ENCODE results near the gene SLC30A9. TPM values are rescaled to one million over a fixed set of nuclear protein-coding genes. Genes with fewer than 3 reads are reported as not detected.

SLC30A9 gene
- total and polyA plus RNA-seq, 5 donors, result 17.8 to 72.1 (median 67.9) TPM

GRCh38 chr4:41976775-41977516 lies 13.4 kb upstream of the SLC30A9 start:
- intact Hi-C loops (cut with DNase I), result no loop called here
- H3K9me3 ChIP-seq (ENCODE audit: control insufficient read depth, low read length), result no peaks in the 10 kb centered on the region
- no peaks in the 10 kb centered on the region for H3K27me3 ChIP-seq (ENCODE audit: control insufficient read depth, insufficient read depth)
- no peak overlapping the region for H3K4me3 ChIP-seq (ENCODE audit: low read length)
- no peak for DNase-seq
- H3K27ac ChIP-seq (ENCODE audit: low read length), result no peak overlapping the region
- no peaks in the 10 kb centered on the region for H3K4me1 ChIP-seq (ENCODE audit: control insufficient read depth, insufficient read depth, low read length)
- 77% methylated on average over 1 of the region's 1 CpG for WGBS
- no peak for ATAC-seq

DNA sequence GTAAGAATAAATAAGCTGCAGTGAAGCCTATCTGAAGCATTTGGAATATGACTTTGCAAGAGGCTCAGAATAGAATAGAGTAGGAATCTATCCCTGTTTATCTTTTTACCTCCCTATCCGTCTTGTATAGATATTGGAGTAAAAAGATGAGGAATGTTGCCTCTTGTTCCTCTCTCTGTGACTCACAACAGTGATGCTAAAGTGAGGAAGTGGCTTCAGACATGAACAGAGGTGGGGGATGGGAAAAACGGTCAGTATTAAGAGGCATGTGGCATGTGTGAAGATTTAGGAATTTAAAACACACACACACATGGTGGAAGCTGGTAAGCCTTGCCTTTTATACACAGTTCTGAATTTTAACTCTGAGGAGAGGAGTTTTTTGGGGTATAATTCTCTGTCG lies 12.6 kb upstream of the SLC30A9 start:
- no peak overlapping the region for H3K27ac ChIP-seq (ENCODE audit: low read length)
- intact Hi-C loops (cut with DNase I), result no loop called here
- DNase-seq (no peak), ATAC-seq (no peak)
- H3K9me3 ChIP-seq (ENCODE audit: control insufficient read depth, low read length), result no peaks in the 10 kb centered on the region
- H3K4me1 ChIP-seq (ENCODE audit: control insufficient read depth, insufficient read depth, low read length), result no peaks in the 10 kb centered on the region
- 42% methylated on average over 3 of the region's 3 CpGs for WGBS
- no peak overlapping the region for H3K4me3 ChIP-seq (ENCODE audit: low read length)
- no peaks in the 10 kb centered on the region for H3K27me3 ChIP-seq (ENCODE audit: control insufficient read depth, insufficient read depth)

GRCh38 chr4:41981456-41981855 lies 8.9 kb upstream of the SLC30A9 start, which contains the start of gene DCAF4L1:
TSS of gene DCAF4L1 (plus strand) at chr4:41981756. CDS start at chr4:41981793, 37 bp downstream.
- DNase-seq (no peak), ATAC-seq (no peak)
- intact Hi-C loops (cut with DNase I), result no loop called here
- Histone ChIP-seq H3K4me3 (ENCODE audit: low read length) (no peak within 1 kb of the TSS), H3K27ac (ENCODE audit: low read length) (no peak within 1 kb of the TSS), H3K27me3 (ENCODE audit: control insufficient read depth, insufficient read depth) (no peaks in the 10 kb centered on the region), H3K4me1 (ENCODE audit: control insufficient read depth, insufficient read depth, low read length) (no peaks in the 10 kb centered on the region), H3K9me3 (ENCODE audit: control insufficient read depth, low read length) (no peaks in the 10 kb centered on the region)
- WGBS, result 72% methylated on average over 12 of the region's 12 CpGs

- no peak overlapping the region for H3K27ac ChIP-seq (ENCODE audit: low read length)
- H3K27me3 ChIP-seq (ENCODE audit: control insufficient read depth, insufficient read depth), result no peaks in the 10 kb centered on the region
- DNase-seq (peak in 1 of 3 donors; percentile 50), ATAC-seq (no peak)
- intact Hi-C loops (cut with DNase I), result no loop called here
- H3K4me1 ChIP-seq (ENCODE audit: control insufficient read depth, insufficient read depth, low read length), result no peaks in the 10 kb centered on the region
- H3K9me3 ChIP-seq (ENCODE audit: control insufficient read depth, low read length), result no peaks in the 10 kb centered on the region
- WGBS, result 91% methylated on average over 22 of the region's 22 CpGs
- no peak overlapping the region for H3K4me3 ChIP-seq (ENCODE audit: low read length)
These were observed 7.6 kb upstream of the SLC30A9 start for GRCh38 chr4:41982716-41983115.

DNA sequence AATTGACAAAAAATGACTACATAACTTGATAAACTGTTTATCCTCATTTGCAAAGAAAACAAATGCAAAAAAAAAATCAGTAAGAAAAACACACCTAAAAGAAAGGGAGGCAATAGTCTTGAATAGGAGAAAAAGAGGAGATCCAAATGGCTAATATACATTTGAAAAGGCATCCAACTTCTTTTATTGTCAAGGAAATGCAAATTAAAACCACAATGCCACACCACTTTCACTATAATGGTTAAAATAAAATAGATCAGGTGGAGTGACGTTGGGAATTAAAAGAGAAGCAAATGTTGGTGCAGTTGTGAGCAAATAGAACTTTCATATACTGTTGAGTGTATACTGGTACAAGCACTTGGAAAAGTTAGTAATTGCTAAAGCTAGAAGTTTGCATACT lies 5.2 kb upstream of the SLC30A9 start:
- intact Hi-C loops (cut with DNase I), result no loop called here
- ATAC-seq (no peak), DNase-seq (no peak)
- H3K9me3 ChIP-seq (ENCODE audit: control insufficient read depth, low read length), result no peaks in the 10 kb centered on the region
- WGBS, result 38% methylated on average over 1 of the region's 1 CpG
- no peaks in the 10 kb centered on the region for H3K4me1 ChIP-seq (ENCODE audit: control insufficient read depth, insufficient read depth, low read length)
- H3K4me3 ChIP-seq (ENCODE audit: low read length), result no peak overlapping the region
- no peak overlapping the region for H3K27ac ChIP-seq (ENCODE audit: low read length)
- no peaks in the 10 kb centered on the region for H3K27me3 ChIP-seq (ENCODE audit: control insufficient read depth, insufficient read depth)

DNA sequence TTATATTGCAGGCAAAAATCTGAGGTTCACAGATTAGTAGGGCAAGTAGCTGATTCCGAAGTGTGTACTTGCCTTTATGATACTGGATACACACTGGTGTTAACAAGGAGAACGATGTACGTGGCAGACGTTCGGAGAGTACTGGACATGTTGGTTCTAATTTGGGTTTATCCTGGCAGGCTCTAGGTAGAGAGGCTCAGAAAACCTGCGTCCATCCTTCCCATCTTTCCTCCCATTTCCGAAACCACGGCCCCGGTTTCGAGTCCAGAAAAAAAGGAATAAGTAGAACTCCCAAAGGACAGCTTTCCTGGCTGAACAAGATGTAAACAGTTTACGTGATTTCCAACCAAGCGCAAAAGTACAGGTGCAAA lies 351 bp upstream of the SLC30A9 start:
- WGBS, result under 1% methylated on average over 12 of the region's 12 CpGs
- H3K27me3 ChIP-seq (ENCODE audit: control insufficient read depth, insufficient read depth), result no peaks in the 10 kb centered on the region
- H3K27ac ChIP-seq (ENCODE audit: low read length), result peak overlapping the region; percentile 91
- ATAC-seq (peak; percentile 13 to 41), DNase-seq (no peak)
- H3K4me3 ChIP-seq (ENCODE audit: low read length), result peak overlapping the region; percentile 67
- H3K4me1 ChIP-seq (ENCODE audit: control insufficient read depth, insufficient read depth, low read length), result peaks cover 6% of the 10 kb centered on the region
- intact Hi-C loops (cut with DNase I), result no loop called here
- H3K9me3 ChIP-seq (ENCODE audit: control insufficient read depth, low read length), result no peaks in the 10 kb centered on the region

GRCh38 chr4:41991916-41992767 lies 1.8 kb downstream of the SLC30A9 start:
- Histone ChIP-seq H3K27ac (ENCODE audit: low read length) (no peak overlapping the region), H3K4me3 (ENCODE audit: low read length) (no peak overlapping the region), H3K4me1 (ENCODE audit: control insufficient read depth, insufficient read depth, low read length) (peaks cover 6% of the 10 kb centered on the region), H3K27me3 (ENCODE audit: control insufficient read depth, insufficient read depth) (no peaks in the 10 kb centered on the region), H3K9me3 (ENCODE audit: control insufficient read depth, low read length) (no peaks in the 10 kb centered on the region)
- DNase-seq (peak in 1 of 3 donors; percentile 20), ATAC-seq (no peak)
- intact Hi-C loops (cut with DNase I), result no loop called here
- 92% methylated on average over 10 of the region's 10 CpGs for WGBS

DNA sequence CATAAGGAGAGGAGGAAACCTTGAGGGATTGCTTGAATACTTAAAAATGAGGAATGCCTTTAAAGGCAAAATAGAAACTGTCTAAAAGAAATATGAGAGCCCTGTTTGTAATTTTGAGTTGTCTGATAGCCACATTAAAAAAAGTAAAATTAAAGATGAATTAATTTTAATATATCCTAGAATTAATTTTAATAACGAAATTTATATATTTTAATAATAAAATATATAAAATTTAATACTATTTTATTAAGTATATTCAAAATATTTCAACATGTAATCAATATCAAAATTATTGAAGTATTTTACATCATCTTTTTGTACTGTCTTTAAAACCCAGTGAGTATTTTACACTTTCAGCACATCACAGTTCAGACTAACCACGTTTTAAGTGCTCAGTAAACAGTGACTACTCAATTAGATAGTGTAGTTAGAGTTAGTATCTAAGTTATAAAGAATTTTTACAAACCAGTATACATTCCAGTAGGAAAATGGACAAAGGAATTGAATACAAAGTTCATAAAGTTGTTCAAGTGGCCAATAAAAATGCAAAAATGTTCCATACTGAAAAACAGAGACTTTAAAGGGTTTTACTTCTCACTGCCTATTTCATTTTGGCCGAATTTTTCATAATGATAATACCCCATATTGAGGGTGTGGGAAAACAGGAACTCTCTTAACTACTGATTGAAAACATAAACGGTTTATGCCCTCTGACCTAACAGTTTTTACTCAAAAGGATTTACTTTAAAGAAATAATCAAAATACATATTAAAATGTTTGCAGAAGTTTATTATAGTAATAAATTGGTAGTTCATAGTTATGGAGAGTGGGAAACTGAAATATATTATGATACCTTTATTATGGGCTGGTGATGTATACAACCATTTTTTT lies 2.9 kb downstream of the SLC30A9 start:
- 83% methylated on average over 4 of the region's 4 CpGs for WGBS
- DNase-seq (no peak), ATAC-seq (no peak)
- H3K27me3 ChIP-seq (ENCODE audit: control insufficient read depth, insufficient read depth), result no peaks in the 10 kb centered on the region
- no peak overlapping the region for H3K27ac ChIP-seq (ENCODE audit: low read length)
- intact Hi-C loops (cut with DNase I), result no loop called here
- H3K9me3 ChIP-seq (ENCODE audit: control insufficient read depth, low read length), result no peaks in the 10 kb centered on the region
- H3K4me1 ChIP-seq (ENCODE audit: control insufficient read depth, insufficient read depth, low read length), result peaks cover 6% of the 10 kb centered on the region
- H3K4me3 ChIP-seq (ENCODE audit: low read length), result no peak overlapping the region

DNA sequence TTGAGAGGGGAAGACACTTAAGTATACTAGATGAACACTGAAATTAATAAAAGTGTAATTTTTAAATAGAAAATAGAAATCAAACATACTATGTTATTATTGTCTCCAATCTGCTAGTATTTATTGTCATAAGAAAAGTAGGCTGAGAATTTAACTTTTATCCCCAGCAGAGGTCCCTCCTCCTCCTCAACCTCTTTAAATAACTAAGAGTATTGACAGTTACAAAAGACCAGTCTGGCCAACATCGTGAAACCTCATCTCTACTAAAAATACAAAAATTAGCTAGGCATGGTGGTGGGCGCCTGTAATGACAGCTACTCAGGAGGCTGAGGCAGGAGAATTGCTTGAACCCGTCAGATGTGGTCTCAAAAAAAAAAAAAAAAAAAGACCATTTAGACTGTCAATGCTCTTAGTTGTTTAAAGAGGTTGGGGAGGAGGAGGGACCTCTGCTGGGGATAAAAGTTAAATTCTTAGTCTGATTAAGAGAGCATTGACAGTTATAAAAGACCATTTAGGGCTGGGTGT lies 4.2 kb downstream of the SLC30A9 start:
- WGBS, result 90% methylated on average over 3 of the region's 3 CpGs
- Histone ChIP-seq H3K27me3 (ENCODE audit: control insufficient read depth, insufficient read depth) (no peaks in the 10 kb centered on the region), H3K9me3 (ENCODE audit: control insufficient read depth, low read length) (no peaks in the 10 kb centered on the region), H3K27ac (ENCODE audit: low read length) (no peak overlapping the region), H3K4me1 (ENCODE audit: control insufficient read depth, insufficient read depth, low read length) (peaks cover 6% of the 10 kb centered on the region), H3K4me3 (ENCODE audit: low read length) (no peak overlapping the region)
- intact Hi-C loops (cut with DNase I), result no loop called here
- no peak for ATAC-seq
- DNase-seq, result no peak

DNA sequence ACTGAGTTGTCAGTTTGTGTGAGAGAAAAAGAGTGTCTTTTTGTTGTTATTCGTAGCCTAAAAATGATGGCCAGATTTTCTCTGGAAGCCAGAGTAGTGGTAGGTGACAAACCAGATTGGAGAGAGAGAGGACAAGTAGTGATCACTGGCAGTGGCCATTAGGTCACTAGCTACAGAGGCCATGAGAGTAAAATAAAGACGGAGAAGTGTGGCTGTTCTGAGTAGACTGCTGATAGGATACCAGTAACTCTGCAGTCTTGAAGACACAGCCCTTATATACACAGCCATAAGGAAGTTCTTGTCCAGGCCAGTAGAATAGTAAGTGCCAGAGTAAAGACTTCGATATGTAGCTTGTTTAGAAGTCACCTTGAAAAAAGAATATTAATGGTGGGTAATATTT lies 7.7 kb downstream of the SLC30A9 start:
- H3K9me3 ChIP-seq (ENCODE audit: control insufficient read depth, low read length), result no peaks in the 10 kb centered on the region
- H3K4me1 ChIP-seq (ENCODE audit: control insufficient read depth, insufficient read depth, low read length), result no peaks in the 10 kb centered on the region
- no peak overlapping the region for H3K4me3 ChIP-seq (ENCODE audit: low read length)
- WGBS, result 73% methylated on average over 3 of the region's 3 CpGs
- no peaks in the 10 kb centered on the region for H3K27me3 ChIP-seq (ENCODE audit: control insufficient read depth, insufficient read depth)
- DNase-seq (no peak), ATAC-seq (peak in 1 of 2 donors; percentile 36)
- intact Hi-C loops (cut with DNase I), result no loop called here
- no peak overlapping the region for H3K27ac ChIP-seq (ENCODE audit: low read length)

All from right cardiac atrium (tissue), 5 donors.